ENCODE results near the gene CEP152.

DNA sequence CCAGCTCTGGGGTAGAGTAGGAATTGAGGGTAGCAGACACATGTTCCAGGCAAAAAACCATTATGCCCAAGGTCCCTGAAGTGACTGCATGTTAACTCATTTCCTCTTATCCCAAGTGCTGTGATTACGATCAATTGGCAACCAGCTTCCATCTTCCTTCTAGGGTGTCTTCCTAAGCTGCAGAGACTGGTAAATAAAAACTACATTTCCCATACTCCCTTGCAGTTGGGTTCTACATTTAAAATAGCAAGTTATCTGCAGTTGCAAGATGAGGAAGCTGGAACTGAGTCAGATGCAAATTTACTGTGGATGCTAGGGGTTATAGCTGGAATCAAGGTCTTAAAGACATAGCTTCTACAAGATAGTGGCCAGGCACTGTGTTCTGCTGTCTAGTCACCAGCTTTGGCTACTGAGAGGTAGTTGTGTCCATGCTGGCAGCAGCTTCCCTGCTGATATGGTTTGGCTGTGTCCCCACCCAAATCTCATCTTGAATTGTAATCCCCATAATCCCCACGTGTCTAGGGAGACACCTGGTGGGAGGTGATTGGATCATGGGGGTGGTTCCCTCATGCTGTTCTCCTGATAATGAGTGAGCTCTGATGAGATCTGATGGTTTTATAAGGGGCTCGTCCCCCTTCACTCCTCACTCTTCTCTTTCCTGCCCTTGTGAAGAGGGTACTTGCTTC is 114.1 kb downstream of the CEP152 start:
- TF ChIP-seq CTCF (conservative IDR thresholded peaks at IDR 0.05; ENCODE audit: low read depth, low read length) = no peak
- no peak for TF ChIP-seq EZH2 (IDR thresholded peaks at IDR 0.05; ENCODE audit: borderline replicate concordance, low read depth, low read length, poor library complexity, severe bottlenecking)
